Fibroblast of villous mesenchyme (primary cell): Measurements from ENCODE around the gene CNTNAP2. TPM values are rescaled to one million over a fixed set of nuclear protein-coding genes. Genes with fewer than 3 reads are reported as not detected.

Experiments used
- DNase-seq: peaks from one replicate; pipeline ENCODE4 v3.0.0-alpha.2; 2010; ENCODE audit warnings: low read depth
- H3K4me3 ChIP-seq: 2 replicates; pipeline ENCODE4 v1.5.1; 2011; ENCODE audit warnings: low read depth, mild to moderate bottlenecking, low read length
- total RNA-seq: library from RNA; depleted of rRNA; stranded (reverse); fragments of >200 nt; gene quantifications from 2 replicates; pipeline ENCODE4 v1.2.3, GENCODE V29; 2012
- TF ChIP-seq, protein P1 (sequence below): IDR thresholded peaks from 2 replicates; pipeline ENCODE4 v1.5.1; 2012; ENCODE audit warnings: low read depth, mild to moderate bottlenecking, low read length; ENCODE audit not compliant: insufficient read depth

The CNTNAP2 gene
- total RNA-seq, 1 donor, result not detected

DNA sequence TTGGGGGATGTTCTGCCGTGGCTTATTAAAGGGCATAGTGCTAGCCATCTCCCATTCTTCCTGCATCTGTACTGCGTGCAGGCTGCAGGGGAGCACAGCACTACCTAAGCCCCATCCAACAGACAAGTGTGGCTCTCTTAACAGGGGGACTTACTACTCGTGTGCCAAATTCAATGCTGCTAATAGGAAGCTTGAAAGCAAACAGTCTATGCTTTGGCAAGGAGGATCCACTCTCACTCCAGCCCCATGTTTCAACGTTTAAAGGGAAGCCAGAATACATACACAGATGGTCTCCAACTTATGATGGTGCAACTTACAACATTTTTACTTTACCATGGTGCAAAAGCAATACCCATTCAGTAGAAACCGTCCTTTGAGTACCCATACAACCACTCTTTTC lies 2245.9 kb downstream of the CNTNAP2 start:
- H3K4me3 ChIP-seq, result no peak overlapping the region
- TF ChIP-seq, protein P1, sequence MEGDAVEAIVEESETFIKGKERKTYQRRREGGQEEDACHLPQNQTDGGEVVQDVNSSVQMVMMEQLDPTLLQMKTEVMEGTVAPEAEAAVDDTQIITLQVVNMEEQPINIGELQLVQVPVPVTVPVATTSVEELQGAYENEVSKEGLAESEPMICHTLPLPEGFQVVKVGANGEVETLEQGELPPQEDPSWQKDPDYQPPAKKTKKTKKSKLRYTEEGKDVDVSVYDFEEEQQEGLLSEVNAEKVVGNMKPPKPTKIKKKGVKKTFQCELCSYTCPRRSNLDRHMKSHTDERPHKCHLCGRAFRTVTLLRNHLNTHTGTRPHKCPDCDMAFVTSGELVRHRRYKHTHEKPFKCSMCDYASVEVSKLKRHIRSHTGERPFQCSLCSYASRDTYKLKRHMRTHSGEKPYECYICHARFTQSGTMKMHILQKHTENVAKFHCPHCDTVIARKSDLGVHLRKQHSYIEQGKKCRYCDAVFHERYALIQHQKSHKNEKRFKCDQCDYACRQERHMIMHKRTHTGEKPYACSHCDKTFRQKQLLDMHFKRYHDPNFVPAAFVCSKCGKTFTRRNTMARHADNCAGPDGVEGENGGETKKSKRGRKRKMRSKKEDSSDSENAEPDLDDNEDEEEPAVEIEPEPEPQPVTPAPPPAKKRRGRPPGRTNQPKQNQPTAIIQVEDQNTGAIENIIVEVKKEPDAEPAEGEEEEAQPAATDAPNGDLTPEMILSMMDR, result no peak
- DNase-seq, result no peak

DNA sequence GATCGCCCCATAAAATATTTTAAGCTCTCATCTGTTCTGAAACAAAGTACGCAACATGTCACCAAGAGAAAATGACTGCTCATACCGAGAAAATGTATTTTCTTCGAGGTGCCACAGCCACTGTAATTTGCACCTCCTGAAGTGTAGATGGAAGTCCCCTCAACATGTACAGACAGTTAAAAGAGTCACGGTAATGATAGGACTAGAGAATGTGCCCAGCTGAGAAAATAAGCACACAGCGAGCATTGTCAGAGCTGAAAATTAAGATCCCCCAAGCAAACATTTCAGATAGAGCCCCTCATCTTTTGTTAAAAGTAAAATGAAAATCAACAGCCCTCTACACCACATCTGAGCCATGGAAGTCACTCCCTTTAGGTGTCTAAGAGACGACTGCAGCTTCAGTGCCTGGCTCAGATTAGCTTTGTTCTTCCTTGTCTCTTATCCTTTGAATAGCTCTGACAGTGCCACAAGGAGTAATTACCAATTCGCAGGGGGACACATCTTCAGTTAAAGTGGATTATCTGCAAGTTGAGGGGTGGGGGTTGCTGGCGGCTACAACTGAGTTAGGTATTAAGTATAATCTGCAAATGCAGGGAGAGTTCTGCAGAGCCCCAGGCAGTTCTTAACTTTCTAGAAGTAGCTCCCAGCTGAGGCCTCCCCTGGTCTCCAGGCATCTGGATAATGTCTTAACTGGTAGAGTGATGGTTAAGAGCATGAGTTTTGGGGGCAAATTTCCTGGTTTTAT lies 2251.3 kb downstream of the CNTNAP2 start:
- TF ChIP-seq, protein P1, result no peak
- H3K4me3 ChIP-seq, result no peak overlapping the region
- DNase-seq, result no peak

DNA sequence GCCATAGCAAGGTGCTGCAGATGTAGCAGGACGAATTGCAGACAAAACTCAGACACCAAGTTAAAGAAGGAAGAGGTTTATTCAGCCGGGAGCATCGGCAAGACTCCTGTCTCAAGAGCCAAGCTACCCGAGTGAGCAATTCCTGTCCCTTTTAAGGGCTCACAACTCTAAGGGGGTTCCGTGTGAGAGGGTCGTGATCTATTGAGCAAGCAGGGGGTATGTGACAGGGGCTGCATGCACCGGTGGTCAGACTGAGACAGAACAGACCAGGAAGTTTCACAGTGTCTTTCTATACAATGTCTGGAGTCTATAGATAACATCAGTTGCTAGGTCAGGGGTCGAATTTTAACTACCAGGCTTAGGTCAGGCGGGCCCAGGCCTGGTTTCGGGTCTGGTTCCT lies 2252.0 kb downstream of the CNTNAP2 start:
- H3K4me3 ChIP-seq, result no peak overlapping the region
- no peak for DNase-seq
- TF ChIP-seq, protein P1, result no peak

DNA sequence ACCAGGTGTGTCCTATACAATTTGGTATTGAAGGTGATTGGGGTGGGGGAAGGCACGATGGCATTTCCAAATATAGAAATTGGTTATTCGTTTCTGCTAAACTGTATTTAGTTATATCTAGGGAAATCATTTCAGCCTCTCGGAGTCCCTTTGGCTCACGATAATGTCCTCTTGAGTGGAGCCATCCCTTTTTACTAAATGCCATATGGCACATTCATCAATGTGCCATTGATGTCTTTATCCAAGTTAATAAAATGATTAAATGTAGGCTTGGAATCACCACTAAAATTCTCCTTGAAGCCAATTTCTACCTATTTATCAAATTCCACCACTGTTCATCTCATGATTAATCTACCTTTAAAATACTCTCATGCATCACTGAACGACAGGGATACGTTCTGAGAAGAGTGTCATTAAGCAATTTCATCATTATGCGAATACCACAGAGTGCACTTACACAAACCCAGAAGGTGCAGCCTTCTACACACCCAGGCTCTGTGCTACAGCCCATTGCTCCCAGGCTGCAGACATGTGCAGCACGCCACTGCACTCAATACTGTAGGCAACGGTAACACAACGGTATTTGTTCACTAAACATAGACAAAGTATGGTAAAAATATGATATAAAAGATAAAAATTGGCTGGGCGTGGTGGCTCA lies 2254.8 kb downstream of the CNTNAP2 start:
- DNase-seq, result no peak
- no peak overlapping the region for H3K4me3 ChIP-seq
- TF ChIP-seq, protein P1, result no peak

DNA sequence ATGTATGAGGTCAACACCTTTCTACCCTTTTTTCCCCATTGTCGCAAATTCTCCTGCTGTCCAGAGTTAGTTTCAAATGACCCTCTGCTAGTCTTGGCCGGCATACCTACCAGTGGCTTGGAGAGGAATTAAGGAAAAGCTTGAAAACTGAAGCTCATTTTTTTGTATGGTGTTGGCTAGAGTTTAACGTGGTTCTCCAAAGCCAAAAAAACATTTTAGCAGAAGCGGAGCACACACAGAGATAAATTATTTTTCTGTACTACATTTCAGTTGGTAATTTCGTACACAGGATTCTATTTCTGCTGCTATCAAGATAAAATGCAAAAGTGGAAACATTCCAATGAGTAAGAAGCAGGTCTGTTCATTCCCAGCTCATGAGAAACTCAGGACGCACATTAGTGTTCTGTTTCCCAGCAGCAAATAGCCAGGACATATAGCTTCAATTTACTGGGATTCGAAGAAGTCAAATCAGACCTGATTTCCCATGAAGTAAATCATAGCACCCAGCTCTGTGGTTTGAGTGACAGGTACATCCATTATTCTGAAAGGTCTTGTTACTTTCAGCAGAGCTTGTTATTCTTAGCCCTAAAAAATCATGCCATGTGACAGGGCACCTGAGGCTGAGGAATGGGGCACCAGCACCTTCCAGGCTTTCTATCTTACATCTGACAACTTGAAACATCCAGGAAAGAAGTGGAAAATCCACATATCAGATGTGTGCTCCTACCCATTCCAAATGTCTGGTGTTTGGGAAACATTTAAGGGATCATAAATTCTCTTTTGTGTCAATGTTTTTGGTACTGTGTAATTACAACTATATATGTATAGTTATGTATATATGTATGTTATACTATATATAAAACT lies 2258.0 kb downstream of the CNTNAP2 start:
- TF ChIP-seq, protein P1, result no peak
- DNase-seq, result no peak
- no peak overlapping the region for H3K4me3 ChIP-seq

- no peak overlapping the region for H3K4me3 ChIP-seq
- TF ChIP-seq, protein P1, result no peak
- no peak for DNase-seq
These were observed 2263.1 kb downstream of the CNTNAP2 start for GRCh38 chr7:148379677-148380076.
